GM18502 (cell line): ENCODE data around the gene OSBPL6.

Experiments used
- ATAC-seq: cut with Tn5 transposase; IDR thresholded peaks from one replicate; pipeline ENCODE4 v1.9.1; 2021; ENCODE audit warnings: mild to moderate bottlenecking; ENCODE audit not compliant: unreplicated experiment, poor library complexity

Gene OSBPL6

GRCh38 chr2:178267660-178268059, 73.3 kb downstream of the OSBPL6 start:
- no peak for ATAC-seq

DNA sequence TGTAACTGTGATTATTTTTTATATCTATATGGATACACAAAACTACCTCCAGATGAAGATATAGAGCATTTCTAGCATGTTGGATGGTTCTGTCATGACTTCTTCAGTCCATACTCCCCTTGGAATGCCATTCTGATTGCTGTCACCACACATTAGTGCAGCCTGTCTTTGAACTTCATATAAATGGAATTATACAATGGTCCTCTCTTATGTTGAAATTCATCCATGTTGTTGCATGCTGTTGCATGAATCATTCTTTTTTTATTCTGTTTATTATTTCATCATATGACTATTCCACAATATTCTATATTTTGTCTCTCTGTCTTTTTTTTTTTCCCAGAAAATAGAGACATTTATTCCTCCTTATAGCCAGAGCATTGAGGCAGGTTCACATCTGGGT, 74.1 kb downstream of the OSBPL6 start:
- no peak for ATAC-seq

GRCh38 chr2:178269438-178270224, 75.3 kb downstream of the OSBPL6 start:
- ATAC-seq, result no peak

DNA sequence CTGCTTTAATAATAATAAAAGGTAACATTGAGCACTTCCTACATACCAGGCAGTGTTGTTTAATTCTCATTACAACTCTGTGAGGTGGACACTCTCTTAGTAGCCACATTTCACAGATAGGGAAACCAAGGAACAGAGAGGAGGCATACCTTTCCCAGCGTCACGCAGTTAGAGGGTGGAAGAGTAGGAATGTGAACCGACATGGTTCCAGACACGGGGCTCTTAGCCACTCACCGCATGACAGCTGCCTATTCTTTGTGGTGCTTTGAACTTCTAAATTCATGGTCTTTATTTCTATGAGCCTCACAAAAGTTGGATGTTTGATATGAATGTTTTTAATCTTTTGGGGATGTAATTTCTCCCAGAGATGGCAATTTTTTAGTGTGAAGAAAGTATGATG, 76.0 kb downstream of the OSBPL6 start:
- ATAC-seq, result no peak

- no peak for ATAC-seq
These were observed 76.8 kb downstream of the OSBPL6 start for GRCh38 chr2:178271094-178271493.

GRCh38 chr2:178271629-178272333, 77.5 kb downstream of the OSBPL6 start:
- ATAC-seq, result no peak

DNA sequence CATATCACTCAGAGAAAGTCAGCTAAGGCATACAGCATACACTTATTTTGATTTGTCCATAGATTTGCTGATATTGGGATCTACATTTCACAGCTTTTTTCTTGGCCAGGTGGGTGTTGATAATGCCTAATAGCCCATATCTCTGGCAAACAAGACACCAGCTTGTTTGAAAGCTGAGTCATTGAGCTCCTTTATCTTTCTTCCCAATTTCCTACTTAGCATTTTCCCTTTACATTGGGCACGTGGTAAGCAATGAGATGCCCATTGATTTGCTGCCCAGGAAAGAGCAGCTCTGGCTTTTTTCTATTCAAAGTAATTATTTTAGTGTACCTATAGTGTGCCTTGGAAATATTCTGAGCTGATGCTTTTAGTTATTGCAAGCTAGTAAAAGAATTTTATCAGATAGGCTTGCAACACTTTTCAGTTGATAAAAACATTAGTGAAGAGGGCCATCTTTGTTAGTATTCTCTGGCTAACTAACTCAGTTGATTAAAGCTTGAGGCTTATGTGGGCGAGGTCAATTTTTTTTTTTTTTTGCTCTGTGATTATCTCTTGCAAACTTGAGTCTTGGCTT, 79.6 kb downstream of the OSBPL6 start:
- ATAC-seq, result no peak

- ATAC-seq, result no peak
These were observed 81.3 kb downstream of the OSBPL6 start for GRCh38 chr2:178275600-178275999.

GRCh38 chr2:178277741-178278197, 83.5 kb downstream of the OSBPL6 start:
- ATAC-seq, result no peak

DNA sequence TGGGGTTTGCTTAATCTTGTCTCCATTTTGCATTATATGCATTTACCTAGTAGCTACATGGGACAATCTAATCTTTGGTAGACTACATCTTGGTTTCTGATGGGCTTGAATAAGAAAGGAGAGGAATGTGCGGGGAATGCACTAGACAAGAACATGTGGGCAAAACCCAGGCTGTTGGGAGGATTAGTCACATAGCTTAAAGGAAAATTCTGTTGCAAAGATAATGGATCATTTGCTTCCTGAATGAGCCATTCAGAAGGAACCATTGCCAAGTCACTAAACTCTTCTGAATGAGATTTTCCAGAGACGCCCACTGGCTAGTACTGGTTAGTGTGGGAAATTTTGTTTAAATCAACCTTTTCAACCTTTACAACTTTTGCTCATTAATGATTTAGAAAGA, 84.8 kb downstream of the OSBPL6 start:
- ATAC-seq, result no peak

DNA sequence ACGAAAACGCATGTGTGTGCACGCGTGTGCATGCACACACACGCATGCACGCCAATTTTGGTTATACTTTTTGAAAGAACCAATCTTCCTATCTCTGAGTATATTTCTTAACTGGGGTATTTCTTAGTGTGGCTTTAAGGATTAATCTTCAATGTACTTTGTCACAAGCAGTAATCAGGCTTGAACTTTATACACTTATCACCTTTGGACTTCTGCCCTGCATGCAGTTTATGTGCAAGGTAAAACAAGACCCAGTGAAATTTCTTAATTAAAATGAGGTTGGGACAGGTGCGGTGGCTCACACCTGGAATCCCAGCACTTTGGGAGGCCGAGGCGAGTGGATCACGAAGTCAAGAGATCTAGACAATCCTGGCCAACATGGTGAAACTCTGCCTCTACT, 85.3 kb downstream of the OSBPL6 start:
- no peak for ATAC-seq

GRCh38 chr2:178280244-178280852, 86.0 kb downstream of the OSBPL6 start:
- ATAC-seq, result peak; percentile 91

GRCh38 chr2:178282075-178282815, 87.9 kb downstream of the OSBPL6 start:
- ATAC-seq, result no peak

DNA sequence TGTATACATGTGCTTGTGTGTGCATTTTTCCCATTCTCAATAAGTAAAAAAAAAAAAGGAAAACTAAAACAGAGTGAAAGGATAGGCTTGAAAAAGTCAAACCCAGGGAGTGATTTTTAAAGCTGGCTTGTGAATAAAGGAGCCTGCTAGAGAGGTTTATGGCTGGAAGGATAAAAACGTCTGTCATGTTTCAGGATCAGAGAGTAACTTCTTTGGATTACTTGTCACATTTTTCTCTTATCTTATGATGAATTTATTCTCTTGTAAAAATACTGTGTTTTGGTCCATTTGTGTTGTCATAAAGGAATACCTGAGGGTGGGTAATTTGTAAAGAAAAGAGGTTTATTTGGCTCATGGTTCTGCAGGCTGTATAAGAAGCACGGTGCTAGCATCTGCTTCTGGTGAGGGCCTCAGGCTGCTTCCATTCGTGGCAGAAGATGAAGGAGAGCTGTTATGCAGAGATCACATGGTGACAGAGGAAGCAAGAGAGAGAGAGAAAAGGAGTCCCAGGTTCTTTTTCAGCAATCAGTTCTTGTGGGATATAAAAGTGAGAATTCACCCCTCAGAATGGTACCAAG, 89.1 kb downstream of the OSBPL6 start:
- no peak for ATAC-seq

- ATAC-seq, result no peak
These were observed 90.4 kb downstream of the OSBPL6 start for GRCh38 chr2:178284613-178285286.

GRCh38 chr2:178285287-178285615, 90.9 kb downstream of the OSBPL6 start:
- no peak for ATAC-seq

- no peak for ATAC-seq
These were observed 92.3 kb downstream of the OSBPL6 start for GRCh38 chr2:178286636-178287035.

GRCh38 chr2:178287652-178288344, 93.5 kb downstream of the OSBPL6 start:
- no peak for ATAC-seq

GRCh38 chr2:178291703-178292102, 97.4 kb downstream of the OSBPL6 start:
- ATAC-seq, result no peak
